Epithelial cell of proximal tubule (primary cell): ENCODE measurements around the gene TTC29. TPM values are rescaled to one million over a fixed set of nuclear protein-coding genes. Genes with fewer than 3 reads are reported as not detected.
"Not testable (repeated sequence)": the region's sequence is repeated elsewhere in the genome, so short reads cannot be mapped to it uniquely, and the experiment has no call there.

ENCODE experiments used
- DNase-seq: peaks from one replicate; pipeline ENCODE4 v3.0.0-alpha.2; 2011; ENCODE audit warnings: low read depth
- H3K4me3 ChIP-seq: 2 replicates; pipeline ENCODE4 v1.5.1; 2011; ENCODE audit warnings: low read depth, mild to moderate bottlenecking, low read length
- total RNA-seq: library from RNA; depleted of rRNA; stranded (reverse); fragments of >200 nt; gene quantifications from 2 replicates; pipeline ENCODE4 v1.2.3, GENCODE V29; 2015
- TF ChIP-seq, protein P1 (sequence below): conservative IDR thresholded peaks from 2 replicates; pipeline ENCODE4 v1.5.1; 2012; ENCODE audit warnings: low read depth, mild to moderate bottlenecking, low read length

The TTC29 gene
- total RNA-seq, 1 donor from 2014 or later = 2.5 TPM

GRCh38 chr4:146762016-146762415 lies 183.6 kb downstream of the TTC29 start:
- DNase-seq = no peak
- no peak overlapping the region for H3K4me3 ChIP-seq
- TF ChIP-seq, protein P1, sequence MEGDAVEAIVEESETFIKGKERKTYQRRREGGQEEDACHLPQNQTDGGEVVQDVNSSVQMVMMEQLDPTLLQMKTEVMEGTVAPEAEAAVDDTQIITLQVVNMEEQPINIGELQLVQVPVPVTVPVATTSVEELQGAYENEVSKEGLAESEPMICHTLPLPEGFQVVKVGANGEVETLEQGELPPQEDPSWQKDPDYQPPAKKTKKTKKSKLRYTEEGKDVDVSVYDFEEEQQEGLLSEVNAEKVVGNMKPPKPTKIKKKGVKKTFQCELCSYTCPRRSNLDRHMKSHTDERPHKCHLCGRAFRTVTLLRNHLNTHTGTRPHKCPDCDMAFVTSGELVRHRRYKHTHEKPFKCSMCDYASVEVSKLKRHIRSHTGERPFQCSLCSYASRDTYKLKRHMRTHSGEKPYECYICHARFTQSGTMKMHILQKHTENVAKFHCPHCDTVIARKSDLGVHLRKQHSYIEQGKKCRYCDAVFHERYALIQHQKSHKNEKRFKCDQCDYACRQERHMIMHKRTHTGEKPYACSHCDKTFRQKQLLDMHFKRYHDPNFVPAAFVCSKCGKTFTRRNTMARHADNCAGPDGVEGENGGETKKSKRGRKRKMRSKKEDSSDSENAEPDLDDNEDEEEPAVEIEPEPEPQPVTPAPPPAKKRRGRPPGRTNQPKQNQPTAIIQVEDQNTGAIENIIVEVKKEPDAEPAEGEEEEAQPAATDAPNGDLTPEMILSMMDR = no peak

DNA sequence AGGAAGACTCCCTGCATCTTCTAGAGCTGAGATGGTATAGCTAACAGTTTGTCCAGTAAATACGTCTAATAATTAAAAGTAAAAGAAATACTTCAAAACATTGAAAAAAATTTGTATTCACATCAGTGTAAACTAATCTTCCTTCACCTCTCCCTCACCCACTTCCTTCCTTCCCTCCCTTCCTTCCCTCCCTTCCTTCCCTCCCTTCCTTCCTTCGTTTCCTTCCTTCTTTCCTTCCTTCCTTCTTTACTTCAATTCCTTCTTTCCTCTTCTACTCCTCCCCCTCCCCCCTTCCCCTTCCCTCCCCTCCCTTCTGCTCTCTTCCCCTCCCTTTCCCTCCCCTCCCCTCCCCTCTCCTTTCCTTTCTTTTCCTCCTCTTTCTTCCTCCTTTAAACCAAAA lies 203.2 kb downstream of the TTC29 start:
- no peak overlapping the region for H3K4me3 ChIP-seq
- DNase-seq = no peak
- TF ChIP-seq, protein P1 = no peak

GRCh38 chr4:146739182-146739581 lies 206.5 kb downstream of the TTC29 start:
- DNase-seq = no peak
- TF ChIP-seq, protein P1 = no peak
- no peak overlapping the region for H3K4me3 ChIP-seq

GRCh38 chr4:146723519-146723918 lies 222.1 kb downstream of the TTC29 start:
- DNase-seq, H3K4me3 ChIP-seq: not testable (repeated sequence)

- DNase-seq = no peak
- TF ChIP-seq, protein P1 = no peak
- no peak overlapping the region for H3K4me3 ChIP-seq
These were observed 235.7 kb downstream of the TTC29 start for GRCh38 chr4:146709956-146710355.

DNA sequence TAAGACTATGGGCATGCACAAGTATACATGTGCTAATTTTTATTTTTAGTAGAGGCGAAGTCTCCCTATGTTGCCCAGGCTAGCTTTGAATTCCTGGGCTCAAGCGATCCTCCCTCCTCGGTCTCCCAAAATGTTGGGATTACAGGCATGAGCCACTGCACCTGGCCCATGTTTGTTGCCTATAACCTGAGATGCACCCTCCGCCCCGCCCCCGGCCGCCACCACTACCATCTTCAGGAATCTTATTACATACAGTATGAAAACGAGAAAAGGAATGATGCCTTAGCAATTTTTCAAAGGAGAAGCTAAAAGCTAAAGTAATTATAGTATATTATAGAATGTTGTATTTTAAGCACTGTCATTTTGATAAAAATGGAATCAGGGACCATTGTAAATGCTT lies 245.8 kb downstream of the TTC29 start:
- TF ChIP-seq, protein P1 = no peak
- no peak for DNase-seq
- no peak overlapping the region for H3K4me3 ChIP-seq

DNA sequence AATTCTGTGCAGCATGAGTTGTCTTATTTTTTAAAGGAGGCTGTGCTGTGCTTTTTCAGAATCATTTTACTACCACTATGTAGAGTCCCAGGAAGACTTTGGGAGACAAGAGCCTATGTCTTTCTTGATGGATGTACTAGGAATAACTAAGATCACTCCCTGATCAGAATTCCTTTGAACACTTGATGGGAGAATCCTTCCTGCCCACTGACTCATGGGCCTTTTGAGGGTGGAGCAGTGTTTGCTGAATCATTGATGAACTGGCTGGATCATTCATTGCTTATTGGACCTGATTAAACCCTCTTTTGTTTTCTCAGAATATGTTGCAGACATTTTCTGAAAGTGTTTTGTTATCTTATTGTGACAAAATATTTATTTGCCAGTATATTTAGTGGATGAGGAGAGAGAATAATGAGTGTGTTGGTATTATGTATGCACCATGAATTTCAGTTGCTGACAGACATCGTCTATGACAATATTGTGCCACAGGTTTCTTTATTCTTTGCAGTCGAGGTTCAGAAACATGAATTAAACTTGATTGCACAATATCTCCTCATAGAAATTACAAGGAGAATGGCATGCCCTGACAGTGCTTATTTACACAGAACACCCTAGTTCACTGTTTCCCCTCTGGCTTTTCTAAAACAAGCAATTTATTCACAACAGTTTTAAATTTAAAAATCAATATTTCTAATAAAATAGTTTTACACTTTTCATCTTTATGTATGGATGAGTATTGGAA lies 270.7 kb downstream of the TTC29 start:
- DNase-seq = no peak
- no peak overlapping the region for H3K4me3 ChIP-seq
- TF ChIP-seq, protein P1 = no peak

DNA sequence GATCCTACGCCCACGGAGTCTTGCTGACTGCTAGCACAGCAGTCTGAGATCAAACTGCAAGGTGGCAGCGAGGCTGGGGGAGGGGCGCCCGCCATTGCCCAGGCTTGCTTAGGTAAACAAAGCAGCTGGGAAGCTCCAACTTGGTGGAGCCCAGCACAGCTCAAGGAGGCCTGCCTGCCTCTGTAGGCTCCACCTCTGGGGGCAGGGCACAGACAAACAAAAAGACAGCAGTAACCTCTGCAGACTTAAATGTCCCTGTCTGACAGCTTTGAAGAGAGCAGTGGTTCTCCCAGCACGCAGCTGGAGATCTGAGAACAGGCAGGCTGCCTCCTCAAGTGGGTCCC lies 281.7 kb downstream of the TTC29 start:
- H3K4me3 ChIP-seq, DNase-seq: not testable (repeated sequence)
